NCI-H2081 (cell line): ENCODE measurements around the gene IFFO2.

Experiments used
- DNase-seq, 2 experiments: peaks; one replicate each; lab custom pipeline; 2025; lab: John Stamatoyannopoulos, UW

IFFO2 gene

DNA sequence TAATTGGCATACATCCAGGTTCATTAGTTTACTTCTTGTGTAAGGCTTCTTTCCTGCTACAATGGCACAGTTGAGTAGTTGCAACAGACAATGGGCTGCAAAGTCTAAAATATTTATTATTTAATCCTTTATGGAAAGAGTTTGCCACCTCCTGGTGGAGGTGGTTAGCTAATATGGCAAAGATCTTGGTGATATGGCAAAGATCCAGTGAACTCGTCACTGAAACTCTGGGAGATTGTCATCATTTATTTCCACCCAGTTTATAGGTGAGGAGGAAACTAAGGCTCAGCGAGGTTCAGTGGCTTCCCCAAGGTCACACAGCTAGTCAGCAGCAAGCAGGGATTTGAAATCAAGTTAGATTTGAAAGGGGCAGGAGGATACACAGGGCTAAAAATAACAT lies 16.1 kb upstream of the IFFO2 start:
- DNase-seq, result no peak

DNA sequence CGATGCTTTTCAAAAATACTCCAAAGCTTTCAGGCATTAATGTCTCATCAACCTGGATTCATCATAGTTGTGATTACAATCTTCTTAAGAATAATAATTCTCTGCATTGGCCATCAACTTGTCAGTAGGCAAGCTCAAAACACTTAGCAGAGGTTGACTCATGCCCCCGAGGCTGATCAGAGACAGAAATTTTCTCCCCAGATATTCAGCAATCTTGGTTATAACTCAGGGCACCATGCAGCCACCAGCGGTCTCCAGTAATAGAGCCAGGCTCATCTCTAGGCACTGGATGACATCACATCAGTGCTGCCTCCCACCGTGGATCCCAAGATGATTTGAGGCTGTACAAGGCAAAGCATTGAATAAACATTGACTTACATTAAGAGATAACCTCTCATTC lies 14.3 kb upstream of the IFFO2 start:
- DNase-seq, result no peak

DNA sequence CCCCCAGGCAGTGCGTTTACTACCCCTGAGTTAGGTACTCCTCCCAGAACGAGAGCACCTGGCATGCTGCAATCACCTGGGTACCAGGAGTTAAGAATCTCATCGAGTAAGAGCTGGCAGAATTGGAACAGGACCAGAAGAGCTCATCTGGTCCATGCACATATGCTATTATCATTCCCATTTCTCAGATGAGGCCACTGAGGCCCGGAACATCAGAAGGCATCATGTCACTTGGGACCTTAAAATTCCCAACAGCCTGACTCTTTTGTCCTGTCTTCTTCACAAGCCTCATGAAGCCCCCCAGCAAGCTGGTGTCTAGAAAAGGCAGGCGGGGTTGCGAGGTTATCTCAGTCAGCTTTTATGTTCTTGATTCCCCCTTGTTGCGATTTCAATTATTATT lies 13.9 kb upstream of the IFFO2 start:
- no peak for DNase-seq

DNA sequence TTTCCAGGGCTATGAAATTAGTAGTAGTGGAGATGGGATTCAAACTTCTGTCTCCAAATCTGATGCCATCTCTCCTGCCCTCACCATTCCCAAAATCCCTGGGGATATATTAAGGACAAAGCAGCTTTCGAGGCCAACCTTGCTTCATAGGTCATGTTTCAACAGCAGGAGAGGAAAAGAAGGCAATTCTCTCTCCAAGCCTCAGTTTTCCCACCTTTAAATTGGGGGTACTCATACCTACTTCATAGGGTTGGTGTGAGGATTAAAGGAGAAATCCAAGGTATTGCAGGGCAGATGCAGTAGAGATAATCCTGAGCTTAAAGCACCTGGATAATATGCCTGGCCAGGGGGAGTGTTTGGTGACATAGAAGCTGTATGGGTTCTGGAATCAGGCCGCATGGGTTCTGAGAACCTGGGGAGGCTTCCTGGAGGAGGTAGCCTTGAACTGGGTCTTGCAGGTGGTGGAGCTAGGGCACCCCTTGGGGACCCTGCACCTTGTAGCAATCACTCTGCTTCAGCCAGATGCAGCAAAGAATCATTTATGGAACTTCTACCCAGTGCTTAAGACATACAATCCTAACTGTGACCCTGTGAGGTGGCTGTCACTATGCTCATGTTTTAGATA lies 10.7 kb upstream of the IFFO2 start:
- DNase-seq, result no peak

DNA sequence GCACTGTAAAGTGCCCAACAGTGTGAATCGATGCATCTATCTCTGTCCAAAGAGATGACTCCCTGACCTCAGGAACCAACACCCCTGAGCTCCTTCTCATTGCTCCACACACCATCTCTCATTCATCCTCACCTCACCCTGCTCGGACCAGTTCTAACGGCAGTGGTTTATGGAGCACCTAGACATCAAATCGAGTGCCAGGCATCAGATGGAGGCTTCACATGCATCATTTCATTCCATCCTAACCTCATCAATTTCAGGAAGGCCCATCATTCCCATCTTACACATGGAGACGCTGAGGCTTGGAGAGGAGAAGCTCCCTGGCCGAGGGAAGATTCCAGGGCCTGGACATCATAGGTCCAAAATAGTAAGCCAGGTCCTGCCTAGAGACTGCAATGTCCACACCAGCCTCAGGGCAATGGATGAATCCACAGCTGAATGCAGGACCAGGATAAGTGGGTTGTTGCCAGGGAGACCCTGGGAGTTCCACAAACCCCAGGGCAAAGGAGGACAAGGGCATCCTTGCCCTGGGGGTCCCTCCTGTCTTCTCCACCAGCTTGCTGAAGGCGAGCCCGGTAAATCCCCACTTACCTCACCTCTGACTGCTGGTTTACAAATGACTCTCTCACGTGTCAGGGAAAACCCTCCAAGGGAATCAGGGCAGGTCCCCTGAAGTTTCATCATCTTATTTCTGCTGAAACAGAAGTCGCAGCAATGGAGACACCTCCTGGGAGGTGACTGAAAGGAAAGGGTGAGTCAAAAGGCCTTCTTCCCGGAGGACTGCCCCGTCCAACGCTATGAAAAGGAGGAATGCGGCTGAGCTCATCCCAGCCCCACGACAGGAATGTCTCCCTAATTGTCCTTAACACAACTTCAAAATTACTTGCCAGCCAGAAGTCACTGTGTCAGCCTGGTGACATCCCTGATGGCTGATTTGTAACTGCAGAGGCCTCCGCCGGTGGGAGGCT lies 9.0 kb upstream of the IFFO2 start:
- DNase-seq, result no peak

DNA sequence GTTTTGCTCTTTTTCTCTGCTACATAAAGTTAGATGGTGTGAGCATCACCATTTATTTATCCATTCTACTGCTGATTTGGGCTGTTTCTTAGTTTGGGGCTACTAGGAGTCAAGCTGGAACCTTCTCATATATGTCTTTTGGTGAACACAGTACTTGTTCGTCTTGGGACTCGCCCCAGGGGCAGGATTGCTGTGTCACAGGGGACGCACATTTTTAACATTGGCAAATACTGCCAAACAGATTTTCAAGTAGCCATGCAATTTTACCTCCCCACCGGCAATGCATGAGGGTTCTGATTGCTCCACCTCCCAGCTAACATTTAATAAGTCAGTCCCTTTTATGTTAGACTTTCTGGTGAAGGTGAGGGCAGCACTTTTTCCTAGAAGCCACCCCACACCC lies 7.5 kb upstream of the IFFO2 start:
- no peak for DNase-seq

DNA sequence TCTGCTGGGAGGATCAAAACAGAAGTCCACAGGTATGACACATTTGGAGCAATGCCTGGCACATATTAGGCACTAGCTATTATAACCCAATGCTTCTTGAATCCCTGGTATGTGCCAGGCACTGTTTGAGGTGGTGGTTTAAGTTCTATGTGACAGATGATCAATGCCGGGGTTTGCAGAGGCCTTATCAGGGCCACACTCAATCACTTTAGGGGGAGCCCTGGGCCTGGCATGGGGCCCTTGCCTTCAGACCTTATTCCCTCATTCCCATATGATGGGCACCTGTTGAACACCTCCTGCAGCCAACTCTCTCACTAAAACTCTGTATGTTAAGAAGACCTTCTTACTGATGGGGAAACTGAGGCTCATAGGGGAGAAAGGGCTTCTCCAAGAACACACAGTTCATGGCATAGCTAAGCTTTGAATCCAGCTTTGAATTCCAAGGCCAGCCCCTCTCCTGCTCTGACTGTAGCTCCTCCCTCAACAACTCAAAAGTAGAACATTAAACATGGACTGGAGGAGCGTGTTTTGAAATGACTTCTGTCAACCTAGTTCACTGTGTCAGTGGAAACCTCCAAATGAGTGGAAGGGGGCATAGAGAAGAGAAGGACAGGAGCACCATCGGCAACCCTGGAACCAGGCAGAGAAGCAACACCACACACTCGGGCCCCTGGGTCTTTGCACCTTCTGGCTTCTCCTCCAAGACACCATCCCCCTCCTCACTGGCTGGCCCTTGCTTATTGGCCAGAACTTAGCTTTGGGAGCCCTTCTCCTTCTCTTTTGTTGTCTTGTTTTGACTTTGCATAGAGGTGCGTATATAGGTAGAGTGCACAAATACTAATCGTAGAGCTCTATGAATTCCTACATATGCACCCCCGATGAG lies 6.6 kb upstream of the IFFO2 start:
- no peak for DNase-seq

DNA sequence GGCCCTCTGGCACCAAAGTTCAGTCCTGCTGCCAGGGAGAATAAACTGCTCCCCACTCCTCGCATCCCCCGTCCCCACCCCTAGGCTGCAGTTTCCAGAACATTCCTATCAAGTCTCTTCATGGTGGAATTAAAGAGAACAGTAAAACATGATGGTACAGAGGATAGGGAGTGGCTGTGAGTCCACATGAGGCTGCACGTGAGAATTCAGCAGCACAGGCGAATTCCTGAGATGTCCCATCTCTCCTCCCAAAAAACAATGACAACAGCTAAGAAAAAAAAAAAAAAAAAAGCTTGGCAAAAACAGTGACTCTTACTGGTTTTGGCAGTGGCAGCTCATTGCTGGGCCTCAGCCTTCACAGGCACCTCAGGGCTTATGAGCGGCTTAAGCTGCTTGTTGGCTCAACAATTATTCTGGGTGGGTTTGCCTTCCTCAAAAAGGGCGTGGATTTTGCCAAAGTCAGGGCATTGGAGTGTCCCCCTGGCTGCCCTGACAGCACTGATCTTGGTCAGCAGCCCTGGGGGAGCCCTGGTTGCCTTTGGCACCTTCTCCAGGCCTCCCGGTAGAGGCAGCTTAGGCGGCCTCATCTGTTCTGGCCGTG lies 5.7 kb upstream of the IFFO2 start:
- no peak for DNase-seq

DNA sequence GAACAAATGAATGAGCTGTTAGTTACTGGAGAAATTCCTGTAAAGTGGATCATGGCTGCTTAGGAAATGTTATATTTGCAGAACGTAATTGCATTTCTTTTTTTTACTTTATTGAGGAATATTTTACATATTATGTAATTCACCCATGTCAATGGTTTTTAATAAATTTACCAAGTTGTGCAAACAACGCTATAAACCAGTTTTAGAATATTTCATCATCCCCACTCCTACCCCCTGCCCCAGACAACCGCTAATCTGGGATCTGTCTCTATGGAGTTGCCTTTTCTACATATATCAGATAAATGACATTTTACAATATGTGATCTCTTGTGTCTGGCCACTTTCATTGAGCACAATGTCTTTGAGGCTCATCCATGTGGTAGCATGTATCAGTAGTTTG lies 4.3 kb upstream of the IFFO2 start:
- no peak for DNase-seq

DNA sequence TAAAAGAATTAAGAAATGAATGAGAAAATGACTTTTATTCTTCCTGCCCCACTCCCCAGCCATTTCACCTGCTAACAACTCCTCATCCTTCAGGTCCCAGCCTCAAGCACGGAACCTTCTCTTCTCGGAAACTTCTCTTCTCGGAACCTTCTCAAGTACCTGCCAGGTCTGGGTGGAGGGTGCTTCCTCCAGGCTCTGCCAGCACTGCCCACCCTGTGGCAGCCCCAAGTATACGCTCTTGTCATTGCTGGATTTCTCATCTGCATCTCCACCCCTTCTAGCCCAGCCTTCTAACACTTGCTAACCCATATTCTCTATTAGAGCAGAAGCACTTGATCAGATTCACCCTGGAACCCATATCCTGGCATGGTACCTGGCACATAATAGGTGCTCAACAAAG lies 3.9 kb upstream of the IFFO2 start:
- no peak for DNase-seq

DNA sequence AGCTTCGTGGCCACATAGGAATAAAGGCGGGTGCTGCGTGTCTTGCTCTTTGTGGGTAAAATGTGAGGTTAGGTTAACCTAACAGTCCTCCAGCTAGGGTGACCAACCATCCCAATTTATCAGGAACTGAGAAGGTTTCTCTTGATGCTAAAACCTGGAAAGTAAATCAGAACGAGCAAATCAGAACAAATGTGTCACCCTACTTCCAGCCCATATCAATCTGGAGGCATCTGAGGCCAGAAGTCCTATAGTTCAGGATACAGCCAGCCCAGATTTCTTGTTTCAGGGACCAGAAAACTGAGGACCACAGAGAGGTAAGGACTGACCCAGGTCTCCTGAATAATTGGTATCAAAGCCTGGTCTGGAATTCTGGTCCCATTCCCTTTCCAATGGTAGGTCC lies 3.1 kb upstream of the IFFO2 start:
- DNase-seq, result no peak

DNA sequence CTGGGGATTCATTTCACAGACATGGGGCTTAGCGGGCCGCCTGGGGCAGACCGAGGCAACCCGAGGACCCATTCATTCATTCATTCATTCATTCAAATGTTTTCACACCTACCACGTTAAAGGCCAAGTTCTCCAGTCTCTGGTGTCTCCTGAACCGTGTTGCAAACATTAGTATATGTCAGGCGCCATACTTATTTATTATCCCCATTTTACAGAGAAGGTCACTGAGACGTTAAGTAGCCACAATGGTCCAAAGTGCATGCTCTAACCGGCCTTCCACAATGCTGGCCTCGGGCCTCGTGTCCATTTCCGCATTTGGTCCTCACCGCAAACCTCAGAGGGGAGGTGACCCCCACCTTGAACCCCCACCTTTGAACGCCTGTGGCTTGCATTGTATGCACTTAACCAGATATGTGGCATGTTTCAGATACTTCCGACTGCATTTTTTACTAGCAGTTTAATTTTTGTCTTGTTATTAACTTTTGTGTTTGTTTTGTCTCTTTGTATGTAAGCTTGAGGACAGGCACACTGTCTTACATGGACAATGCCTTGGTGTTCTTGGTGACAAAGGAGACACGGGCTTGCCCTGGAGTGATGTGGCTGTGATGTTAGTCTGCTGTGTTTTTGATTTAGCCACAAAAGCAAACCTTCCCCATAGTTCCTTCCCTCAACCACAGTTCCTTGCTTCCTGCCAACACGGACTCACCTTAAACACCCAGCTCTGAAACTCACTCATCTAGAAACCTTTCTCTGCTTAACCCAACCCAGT lies 1.2 kb upstream of the IFFO2 start:
- DNase-seq, result no peak

DNA sequence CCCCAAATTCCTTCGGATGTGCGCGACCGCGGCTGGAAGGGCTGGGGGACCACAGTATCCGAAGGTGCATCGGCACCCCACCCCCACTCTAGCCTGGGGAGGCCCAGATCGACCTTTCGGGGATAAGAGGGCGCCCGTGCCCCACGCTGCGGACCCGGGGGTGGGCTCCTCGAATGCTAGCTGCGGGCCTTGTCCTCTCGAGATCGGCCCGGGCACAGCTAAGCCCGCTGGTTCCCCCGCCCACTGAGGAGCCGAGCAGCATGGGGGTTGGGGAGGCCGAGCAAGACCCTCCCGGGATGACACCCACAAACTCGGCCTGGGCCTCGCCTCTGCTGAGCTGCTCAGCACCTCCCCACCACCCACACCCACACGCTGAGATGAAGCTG lies 653 bp upstream of the IFFO2 start:
- no peak for DNase-seq

DNA sequence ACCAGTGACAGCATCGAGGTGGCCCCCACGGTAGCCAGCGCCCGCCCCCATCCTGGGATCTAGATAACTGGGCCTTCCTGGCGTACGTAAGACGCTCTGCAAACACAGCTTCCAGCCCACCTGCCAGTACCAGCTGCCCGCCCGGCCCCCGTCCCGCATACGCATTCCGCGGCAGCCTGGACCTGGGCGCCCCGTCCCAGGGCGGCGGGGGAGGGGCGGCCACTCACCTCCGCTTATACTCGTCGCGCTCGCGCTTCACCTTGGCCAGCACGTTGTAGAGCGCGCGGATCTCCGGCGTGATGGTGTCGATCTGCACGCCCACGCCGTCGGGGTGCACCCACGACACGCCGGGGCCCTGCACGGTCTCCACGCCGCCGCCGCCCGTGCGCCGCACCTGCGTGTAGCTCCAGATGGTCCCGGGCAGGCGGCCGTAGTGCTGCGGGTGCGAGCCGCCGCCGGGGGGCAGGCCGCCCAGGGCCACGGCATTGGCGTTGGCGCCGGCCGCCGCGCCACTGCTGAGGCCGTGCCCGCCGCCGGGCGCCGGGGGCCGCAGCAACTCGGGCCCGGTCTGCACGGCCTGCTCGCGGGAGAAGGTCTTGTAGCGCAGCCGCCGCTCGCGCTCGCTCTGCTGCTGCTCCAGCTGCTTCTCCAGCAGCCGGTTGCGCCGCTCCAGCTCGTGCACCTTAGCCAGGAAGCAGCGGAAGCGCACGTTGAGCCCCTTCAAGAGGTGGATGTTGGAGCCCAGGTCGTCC lies 859 bp downstream of the IFFO2 start:
- peak in 1 of 2 experiments; percentile 10 for DNase-seq

DNA sequence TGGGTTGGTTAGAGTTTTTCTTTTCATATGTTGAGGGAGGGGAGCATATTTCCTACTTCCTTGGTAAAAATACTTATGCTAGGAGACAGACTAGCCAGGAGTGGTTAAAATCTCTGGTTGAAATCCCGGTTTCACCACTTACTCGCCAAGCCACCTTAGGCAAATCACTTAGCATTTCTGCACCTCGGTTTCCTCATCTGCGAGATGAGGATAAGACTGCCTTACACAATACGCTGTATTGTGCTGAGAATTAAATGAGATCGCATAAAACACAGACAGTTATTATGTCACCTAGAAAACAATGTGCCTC lies 1.4 kb downstream of the IFFO2 start:
- no peak for DNase-seq

DNA sequence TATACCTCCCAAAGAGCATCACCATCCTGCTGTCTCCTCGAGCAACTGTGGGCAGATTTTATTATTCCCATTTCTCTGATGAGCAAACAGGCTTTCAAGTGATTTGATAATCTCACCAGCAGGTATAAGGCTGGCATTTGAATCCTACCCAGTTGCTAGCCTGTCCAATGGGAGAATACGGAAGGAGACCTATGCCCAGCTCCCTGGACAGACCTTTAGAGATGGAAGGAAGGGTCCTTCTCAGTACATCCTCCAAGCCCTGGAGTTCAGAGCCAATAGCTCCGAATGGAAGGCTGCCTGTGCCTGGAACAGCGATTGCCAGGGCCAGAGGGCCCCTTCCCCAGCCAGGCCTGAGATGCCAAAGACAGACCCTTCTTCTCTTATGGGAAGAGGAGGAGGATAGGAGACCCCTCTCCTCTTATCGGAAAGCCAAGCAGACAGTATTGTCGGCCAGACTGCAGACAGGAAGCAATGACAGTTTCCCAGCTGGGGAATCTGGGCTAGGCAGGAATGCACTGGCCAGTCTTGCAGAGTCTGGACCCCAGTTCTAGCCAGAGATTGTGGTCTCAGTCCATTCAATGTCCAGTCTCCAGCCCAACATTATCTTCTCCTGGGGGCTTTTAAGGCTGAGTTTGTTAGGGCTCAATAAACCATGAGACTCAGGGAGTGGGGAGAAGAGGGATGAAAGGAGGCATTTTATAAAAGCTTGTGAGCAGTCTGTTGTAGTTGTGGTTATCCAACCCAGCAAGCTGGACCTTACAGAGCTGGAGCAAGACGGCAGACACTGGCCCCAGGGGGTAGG lies 2.0 kb downstream of the IFFO2 start:
- DNase-seq, result no peak

DNA sequence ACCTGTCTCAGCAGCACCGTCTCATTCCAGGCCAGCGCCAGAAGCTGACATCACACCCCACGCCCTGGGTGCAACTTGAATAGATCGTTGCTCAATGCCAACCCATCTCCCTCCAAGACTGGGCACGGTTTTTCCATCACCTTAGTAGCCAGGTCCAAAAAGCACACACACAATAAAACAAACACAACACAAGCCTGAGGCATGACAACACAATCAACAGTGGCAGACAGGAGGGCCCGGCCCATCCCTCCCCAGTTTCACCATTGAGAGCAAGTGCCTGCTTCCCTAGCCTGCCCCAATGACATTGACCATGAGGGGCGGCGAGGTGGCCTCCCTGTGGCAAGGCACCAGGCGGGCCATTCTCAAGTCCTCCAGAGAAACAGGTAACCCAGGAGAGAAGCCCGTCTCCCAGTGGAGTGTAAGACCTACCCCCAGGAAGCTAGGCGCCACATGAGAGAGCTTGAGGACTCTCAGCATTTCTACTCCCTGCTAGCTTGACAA lies 2.7 kb downstream of the IFFO2 start:
- DNase-seq, result no peak

DNA sequence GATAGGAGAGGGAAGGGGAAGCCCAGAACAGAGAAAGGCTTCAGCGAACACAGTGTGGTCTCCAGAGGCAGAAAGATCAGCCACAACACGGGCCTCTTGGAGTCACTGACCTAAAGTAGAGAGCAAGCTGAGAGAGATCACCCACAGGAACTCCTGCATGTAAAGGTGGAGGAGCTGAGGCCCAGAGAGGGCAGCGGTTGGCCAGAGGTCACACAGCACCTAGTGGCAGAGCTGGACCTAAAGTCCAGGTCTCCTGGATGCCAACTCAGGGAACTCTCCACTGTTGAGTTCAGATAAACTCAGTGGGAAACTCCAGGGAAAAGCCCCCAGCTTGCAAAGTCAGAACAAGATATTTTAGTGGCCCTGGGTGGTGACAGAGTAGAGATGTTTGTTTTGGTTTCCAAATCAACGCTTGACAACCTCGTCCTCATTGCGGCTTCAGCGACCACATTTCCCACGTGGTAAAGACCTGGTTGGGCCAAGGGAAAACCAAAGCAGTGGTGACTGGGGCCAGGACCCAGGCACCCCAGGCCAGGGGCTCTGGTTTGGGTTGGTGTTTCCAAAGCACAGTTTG lies 4.6 kb downstream of the IFFO2 start:
- DNase-seq, result no peak

DNA sequence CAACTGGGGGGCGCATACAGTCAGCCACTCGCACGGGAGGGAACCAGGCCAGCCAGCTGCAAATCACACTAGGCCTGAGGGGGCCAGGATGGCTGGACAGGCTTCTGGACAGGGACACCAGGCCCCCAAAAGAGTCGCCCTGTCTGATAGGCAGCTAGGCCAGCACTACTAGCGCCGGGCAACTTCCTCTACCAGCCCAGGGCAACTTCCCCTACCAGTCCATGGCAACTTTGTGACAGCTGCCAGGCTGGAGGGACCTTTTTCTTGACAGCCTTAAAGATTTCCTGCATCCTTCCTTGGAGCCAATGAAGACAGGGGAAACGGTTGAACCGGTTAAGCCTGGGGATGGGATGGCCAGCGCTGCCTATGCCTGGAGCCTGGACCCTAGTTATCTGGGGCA lies 5.1 kb downstream of the IFFO2 start:
- DNase-seq, result no peak
